Measurements from ENCODE around the gene SCAMP3.

The SCAMP3 gene

DNA sequence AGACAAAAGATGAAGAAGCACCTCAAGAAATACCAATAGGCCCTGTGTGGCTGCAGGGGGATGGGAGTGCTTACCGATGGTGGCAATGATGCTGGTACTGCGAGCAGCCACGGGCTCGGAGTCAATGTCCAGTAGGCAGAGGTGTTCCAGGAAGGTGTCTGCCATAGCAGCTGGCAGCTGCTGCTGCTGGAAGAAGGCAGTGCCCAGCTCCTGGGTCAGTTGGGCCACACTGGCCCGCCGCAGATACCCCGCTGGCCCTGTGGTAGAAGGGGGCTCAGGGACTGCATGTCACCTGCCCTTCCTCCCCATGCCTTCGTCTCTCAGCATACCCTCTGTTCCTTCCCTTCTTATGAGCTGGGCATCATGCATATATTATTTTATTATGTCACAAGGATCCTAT, 37.9 kb upstream of the SCAMP3 start:
- Histone ChIP-seq H3K4me3 (ENCODE audit: severe bottlenecking) (no peak overlapping the region), H3K36me3 (ENCODE audit: low read depth) (no peaks in the 10 kb centered on the region), H3K27me3 (ENCODE audit: insufficient read depth, poor library complexity, severe bottlenecking) (peaks cover under 1% of the 10 kb centered on the region), H3K27ac (ENCODE audit: poor library complexity, severe bottlenecking) (no peak overlapping the region), H3K9me3 (ENCODE audit: severe bottlenecking) (no peaks in the 10 kb centered on the region), H3K4me1 (ENCODE audit: insufficient read depth, poor library complexity, severe bottlenecking) (no peaks in the 10 kb centered on the region)
- ATAC-seq (ENCODE audit: low read depth), result no peak
- DNase-seq (ENCODE audit: low spot score), result no peak
- TF ChIP-seq, protein P1, sequence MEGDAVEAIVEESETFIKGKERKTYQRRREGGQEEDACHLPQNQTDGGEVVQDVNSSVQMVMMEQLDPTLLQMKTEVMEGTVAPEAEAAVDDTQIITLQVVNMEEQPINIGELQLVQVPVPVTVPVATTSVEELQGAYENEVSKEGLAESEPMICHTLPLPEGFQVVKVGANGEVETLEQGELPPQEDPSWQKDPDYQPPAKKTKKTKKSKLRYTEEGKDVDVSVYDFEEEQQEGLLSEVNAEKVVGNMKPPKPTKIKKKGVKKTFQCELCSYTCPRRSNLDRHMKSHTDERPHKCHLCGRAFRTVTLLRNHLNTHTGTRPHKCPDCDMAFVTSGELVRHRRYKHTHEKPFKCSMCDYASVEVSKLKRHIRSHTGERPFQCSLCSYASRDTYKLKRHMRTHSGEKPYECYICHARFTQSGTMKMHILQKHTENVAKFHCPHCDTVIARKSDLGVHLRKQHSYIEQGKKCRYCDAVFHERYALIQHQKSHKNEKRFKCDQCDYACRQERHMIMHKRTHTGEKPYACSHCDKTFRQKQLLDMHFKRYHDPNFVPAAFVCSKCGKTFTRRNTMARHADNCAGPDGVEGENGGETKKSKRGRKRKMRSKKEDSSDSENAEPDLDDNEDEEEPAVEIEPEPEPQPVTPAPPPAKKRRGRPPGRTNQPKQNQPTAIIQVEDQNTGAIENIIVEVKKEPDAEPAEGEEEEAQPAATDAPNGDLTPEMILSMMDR (IDR thresholded peaks at IDR 0.05; ENCODE audit: poor library complexity, severe bottlenecking), result no peak

DNA sequence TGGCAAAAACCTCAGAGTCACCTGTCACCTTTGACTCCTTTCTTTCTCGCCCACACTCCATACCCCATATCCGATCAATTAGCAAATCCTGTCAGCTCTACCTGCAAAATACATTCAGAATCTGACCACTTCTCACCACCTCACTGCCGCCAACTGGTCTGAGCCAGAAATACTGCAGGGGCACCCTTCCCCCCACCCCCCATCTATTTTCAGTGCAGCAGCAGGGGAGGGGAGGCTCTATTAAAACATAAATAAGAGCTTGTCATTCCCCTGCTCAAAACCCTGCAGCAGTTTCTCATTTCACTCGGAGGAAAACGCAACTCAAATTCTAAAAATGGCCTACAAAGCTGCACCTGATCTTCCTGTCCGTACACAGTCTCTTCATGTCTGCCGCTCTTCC, 35.2 kb upstream of the SCAMP3 start:
- Histone ChIP-seq H3K27me3 (ENCODE audit: insufficient read depth, poor library complexity, severe bottlenecking) (peaks cover 7% of the 10 kb centered on the region), H3K36me3 (ENCODE audit: low read depth) (no peaks in the 10 kb centered on the region), H3K9me3 (ENCODE audit: severe bottlenecking) (no peaks in the 10 kb centered on the region), H3K4me1 (ENCODE audit: insufficient read depth, poor library complexity, severe bottlenecking) (no peaks in the 10 kb centered on the region), H3K4me3 (ENCODE audit: severe bottlenecking) (no peak overlapping the region), H3K27ac (ENCODE audit: poor library complexity, severe bottlenecking) (no peak overlapping the region)
- DNase-seq (ENCODE audit: low spot score), result no peak
- ATAC-seq (ENCODE audit: low read depth), result no peak
- TF ChIP-seq, protein P1 (IDR thresholded peaks at IDR 0.05; ENCODE audit: poor library complexity, severe bottlenecking), result no peak

DNA sequence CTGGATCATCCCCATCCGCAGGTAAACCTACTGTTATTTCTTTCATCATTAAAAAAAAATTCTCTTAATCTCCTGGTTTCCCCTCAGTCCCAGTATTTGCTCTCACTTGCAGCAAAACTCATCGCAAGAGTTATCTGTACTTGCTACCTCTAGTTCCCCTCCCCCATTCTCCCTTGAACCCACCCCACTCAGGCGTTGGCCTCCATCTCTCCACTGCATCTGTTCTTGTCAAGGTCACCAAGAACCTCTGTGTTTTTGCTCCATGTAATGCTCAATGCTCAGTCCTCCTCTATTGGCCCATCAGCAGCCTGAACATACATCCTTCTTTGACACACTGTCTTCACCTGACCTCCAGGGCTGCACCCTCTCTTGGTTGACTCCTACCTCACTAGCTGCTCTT, 34.5 kb upstream of the SCAMP3 start:
- DNase-seq (ENCODE audit: low spot score) (no peak), ATAC-seq (ENCODE audit: low read depth) (no peak)
- no peak overlapping the region for H3K27ac ChIP-seq (ENCODE audit: poor library complexity, severe bottlenecking)
- TF ChIP-seq, protein P1 (IDR thresholded peaks at IDR 0.05; ENCODE audit: poor library complexity, severe bottlenecking), result no peak
- H3K4me1 ChIP-seq (ENCODE audit: insufficient read depth, poor library complexity, severe bottlenecking), result no peaks in the 10 kb centered on the region
- no peak overlapping the region for H3K4me3 ChIP-seq (ENCODE audit: severe bottlenecking)
- H3K27me3 ChIP-seq (ENCODE audit: insufficient read depth, poor library complexity, severe bottlenecking), result peaks cover 7% of the 10 kb centered on the region
- no peaks in the 10 kb centered on the region for H3K36me3 ChIP-seq (ENCODE audit: low read depth)
- H3K9me3 ChIP-seq (ENCODE audit: severe bottlenecking), result no peaks in the 10 kb centered on the region

DNA sequence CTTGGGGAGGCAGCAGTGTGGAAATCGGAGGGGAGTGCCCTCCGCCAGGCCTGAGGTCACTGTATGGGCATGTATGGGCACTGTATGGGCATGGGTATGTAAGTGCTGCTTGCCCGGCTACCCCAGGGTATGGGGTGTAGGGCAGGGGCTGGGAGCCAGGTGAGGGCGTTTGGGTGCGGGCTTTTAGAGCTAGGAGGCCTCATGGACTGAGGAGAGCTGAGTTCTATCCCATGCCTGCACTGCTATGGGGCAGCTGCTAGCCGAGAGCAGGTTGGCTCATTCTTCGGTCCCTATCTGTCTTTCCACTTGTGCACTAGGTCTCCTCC, 33.7 kb upstream of the SCAMP3 start:
- Histone ChIP-seq H3K9me3 (ENCODE audit: severe bottlenecking) (no peaks in the 10 kb centered on the region), H3K36me3 (ENCODE audit: low read depth) (no peaks in the 10 kb centered on the region), H3K27ac (ENCODE audit: poor library complexity, severe bottlenecking) (no peak overlapping the region), H3K27me3 (ENCODE audit: insufficient read depth, poor library complexity, severe bottlenecking) (peaks cover 7% of the 10 kb centered on the region), H3K4me1 (ENCODE audit: insufficient read depth, poor library complexity, severe bottlenecking) (no peaks in the 10 kb centered on the region), H3K4me3 (ENCODE audit: severe bottlenecking) (no peak overlapping the region)
- ATAC-seq (ENCODE audit: low read depth) (no peak; the same call in 2 of the 3 replicates), DNase-seq (ENCODE audit: low spot score) (no peak)
- TF ChIP-seq, protein P1 (IDR thresholded peaks at IDR 0.05; ENCODE audit: poor library complexity, severe bottlenecking), result no peak

DNA sequence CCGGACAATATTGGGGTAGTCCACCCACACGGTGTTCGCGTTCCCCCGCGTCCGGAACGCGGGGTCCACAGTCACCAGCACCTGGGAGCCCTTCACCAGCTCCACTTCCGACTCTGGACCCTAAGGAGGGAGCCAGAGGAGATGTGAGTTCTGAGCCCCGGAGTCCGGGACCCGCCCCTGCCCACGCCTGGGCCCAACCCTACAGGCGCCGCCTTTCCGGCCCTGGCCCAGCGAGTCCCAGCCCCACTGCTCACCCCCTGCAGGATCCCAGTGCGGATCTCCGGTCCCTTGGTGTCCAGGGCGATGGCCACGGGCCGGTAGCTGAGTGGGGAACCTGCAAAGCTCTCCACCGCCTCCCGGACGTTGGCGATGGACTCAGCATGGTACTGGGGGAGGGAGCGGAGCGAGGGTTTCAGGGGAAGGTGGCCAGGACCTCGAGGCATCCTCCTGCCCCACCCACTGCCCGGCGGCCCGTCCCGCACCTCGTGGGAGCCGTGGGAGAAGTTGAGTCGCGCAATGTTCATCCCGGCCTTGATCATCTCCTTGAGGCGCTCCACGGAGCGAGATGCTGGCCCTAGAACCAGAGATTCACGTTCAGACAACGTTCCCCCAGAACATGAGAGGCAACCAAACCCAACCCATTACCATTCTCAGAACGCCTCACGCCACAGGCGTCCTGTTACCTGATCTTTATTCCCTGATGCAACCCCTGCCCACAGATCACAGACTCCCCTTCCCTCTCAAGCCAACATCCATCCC, 33.2 kb upstream of the SCAMP3 start:
- ATAC-seq (ENCODE audit: low read depth), result no peak; the same call in 2 of the 3 replicates
- H3K4me1 ChIP-seq (ENCODE audit: insufficient read depth, poor library complexity, severe bottlenecking), result no peaks in the 10 kb centered on the region
- no peak overlapping the region for H3K27ac ChIP-seq (ENCODE audit: poor library complexity, severe bottlenecking)
- TF ChIP-seq, protein P1 (IDR thresholded peaks at IDR 0.05; ENCODE audit: poor library complexity, severe bottlenecking), result no peak
- DNase-seq (ENCODE audit: low spot score), result no peak
- no peaks in the 10 kb centered on the region for H3K9me3 ChIP-seq (ENCODE audit: severe bottlenecking)
- peaks cover 7% of the 10 kb centered on the region for H3K27me3 ChIP-seq (ENCODE audit: insufficient read depth, poor library complexity, severe bottlenecking)
- H3K4me3 ChIP-seq (ENCODE audit: severe bottlenecking), result no peak overlapping the region
- no peaks in the 10 kb centered on the region for H3K36me3 ChIP-seq (ENCODE audit: low read depth)

Measured in RWPE2 (cell line).